NCI-H345 treated with DMSO at 0.1 percent for 48 hours (cell line): ENCODE results near the gene RASGRF2.
"Not testable (repeated sequence)": the region's sequence is repeated elsewhere in the genome, so short reads cannot be mapped to it uniquely, and the experiment has no call there.

Experiments used
- DNase-seq: peaks from one replicate; lab custom pipeline; 2025; ENCODE audit not compliant: unreplicated experiment; lab: John Stamatoyannopoulos, UW

Gene RASGRF2

GRCh38 chr5:81233080-81233634 lies 273.0 kb downstream of the RASGRF2 start, which contains the start of gene CKMT2:
CKMT2 (plus strand) TSS chr5:81233322; CDS start chr5:81251133, 17,811 bp downstream.
- no peak for DNase-seq

DNA sequence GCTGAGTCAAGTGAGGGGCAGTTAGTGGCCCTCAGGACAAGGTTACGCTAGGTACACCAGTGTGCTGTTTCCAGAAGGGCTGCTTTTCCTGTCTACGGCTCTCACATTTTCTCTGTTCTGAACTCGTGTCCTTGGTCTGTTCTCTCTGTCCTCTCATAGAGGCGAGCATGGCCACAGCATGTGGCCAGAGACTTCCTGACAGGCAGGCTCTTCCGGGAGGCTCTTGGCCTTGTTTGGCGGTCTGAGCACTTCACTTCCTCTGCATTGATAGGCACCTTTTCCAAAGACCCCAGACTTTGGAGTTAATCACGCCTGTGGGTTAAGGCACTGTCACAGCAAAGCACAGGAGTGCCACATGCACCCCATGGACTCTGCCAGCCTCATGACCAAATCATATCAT lies 274.1 kb downstream of the RASGRF2 start:
- no peak for DNase-seq

- no peak for DNase-seq
These were observed 274.6 kb downstream of the RASGRF2 start for GRCh38 chr5:81234801-81235200.

GRCh38 chr5:81235287-81236072 lies 275.3 kb downstream of the RASGRF2 start:
- no peak for DNase-seq

DNA sequence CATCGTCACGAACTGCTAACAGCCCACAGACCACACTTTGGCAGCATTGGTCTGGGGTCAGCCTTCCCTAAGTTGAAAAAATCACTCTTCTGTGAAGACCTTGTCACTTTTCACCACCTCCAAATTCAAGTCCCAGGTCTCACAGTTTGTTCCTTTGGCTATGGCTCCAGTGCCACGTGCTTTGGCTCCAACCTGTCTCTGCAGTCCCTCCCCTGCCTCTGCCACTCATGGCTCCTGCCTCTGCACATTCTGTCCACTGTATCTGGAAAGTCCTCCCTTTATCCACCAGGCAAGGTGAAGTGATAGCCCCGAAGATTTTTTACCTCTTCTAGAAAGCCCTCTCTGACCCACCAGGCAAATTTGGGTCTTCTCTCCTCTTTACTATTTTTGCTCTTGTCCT lies 278.3 kb downstream of the RASGRF2 start:
- DNase-seq, result no peak

DNA sequence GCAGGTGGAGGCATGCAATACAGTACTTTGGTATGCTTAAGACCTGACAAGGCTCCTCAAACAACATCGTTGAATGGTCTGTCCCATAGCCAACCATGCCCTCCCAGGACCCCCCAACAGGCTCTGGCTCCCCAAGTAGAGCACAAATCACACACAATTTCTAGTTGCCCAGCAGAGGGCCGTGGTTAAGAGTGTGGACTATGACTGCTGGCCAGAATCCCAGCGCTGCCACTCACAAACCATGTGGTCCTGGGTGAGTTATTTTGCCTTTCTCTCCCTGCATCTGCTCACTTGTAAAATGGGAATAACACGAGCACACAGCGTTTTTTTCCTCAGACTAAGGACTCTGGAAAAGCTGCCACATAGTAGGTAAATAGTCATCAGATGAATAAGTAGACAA lies 279.4 kb downstream of the RASGRF2 start:
- DNase-seq, result no peak

DNA sequence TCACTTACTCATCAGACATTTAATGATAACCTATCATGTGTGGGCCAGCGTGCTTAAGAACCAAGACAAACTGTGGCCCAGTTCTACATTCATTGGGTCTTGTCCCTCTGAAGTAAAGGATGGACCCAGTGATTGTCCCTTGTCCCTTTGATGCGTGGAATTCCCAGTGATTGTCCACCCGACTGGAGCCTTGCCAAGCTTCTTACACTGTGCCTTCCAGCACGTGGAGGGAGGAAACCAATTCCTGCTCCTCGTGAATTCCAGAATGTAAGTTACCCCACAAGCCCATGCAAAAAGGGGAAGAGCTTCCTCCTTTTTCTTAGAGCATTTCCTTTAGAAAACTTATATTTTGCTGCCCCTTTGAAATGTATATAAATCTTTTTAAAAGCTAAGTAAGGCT lies 280.8 kb downstream of the RASGRF2 start:
- DNase-seq, result no peak

- DNase-seq, result no peak
These were observed 281.9 kb downstream of the RASGRF2 start for GRCh38 chr5:81241961-81242648.

GRCh38 chr5:81242906-81243436 lies 282.8 kb downstream of the RASGRF2 start:
- peak; percentile 39 for DNase-seq

DNA sequence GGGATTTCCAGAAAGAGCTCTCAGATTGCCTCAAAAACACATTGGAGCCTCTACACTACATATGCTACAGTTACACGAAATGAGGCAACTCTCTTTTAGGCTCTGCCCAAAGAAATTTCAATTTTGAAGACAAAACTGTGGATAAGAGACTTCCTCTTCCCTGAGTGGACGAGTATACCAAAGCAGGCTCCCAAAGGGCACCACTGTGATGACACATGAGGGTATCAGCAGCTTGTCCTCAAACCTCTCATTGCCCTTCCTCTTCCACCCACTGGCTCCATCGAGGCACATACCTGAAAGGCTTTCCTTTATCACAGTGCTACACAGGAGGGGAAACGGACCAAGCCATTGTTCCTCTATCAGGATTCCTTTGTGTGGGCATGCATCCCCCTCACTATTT lies 284.3 kb downstream of the RASGRF2 start:
- no peak for DNase-seq

- DNase-seq, result no peak
These were observed 285.7 kb downstream of the RASGRF2 start for GRCh38 chr5:81245871-81246235.

DNA sequence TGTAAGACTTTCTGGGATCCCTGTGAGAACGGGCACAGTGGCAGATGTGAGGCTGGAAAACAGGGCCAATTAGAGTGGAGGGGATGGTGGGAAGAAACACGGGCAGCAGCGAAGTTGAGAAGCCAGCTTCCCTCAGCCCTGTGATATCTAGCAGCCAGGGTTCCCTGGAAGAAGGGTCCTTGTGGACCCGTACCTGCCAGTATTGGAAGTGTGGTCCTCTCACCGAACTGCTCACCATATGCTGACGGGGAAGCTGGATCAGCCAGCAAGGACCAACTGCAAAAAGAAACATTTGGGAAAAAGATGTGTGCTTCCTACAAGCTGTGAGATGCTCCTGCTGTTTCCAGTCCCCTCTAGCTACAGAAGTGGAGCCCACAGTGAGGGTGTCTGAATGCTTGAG lies 286.5 kb downstream of the RASGRF2 start:
- no peak for DNase-seq

GRCh38 chr5:81247441-81247972 lies 287.3 kb downstream of the RASGRF2 start:
- no peak for DNase-seq

- peak; percentile 12 for DNase-seq
These were observed 289.1 kb downstream of the RASGRF2 start for GRCh38 chr5:81249240-81249639.

- peak; percentile 14 for DNase-seq
These were observed 289.8 kb downstream of the RASGRF2 start for GRCh38 chr5:81250004-81250403.

GRCh38 chr5:81251922-81252321 lies 291.8 kb downstream of the RASGRF2 start:
- DNase-seq, result no peak

- DNase-seq, result no peak
These were observed 292.7 kb downstream of the RASGRF2 start for GRCh38 chr5:81252904-81253303.

DNA sequence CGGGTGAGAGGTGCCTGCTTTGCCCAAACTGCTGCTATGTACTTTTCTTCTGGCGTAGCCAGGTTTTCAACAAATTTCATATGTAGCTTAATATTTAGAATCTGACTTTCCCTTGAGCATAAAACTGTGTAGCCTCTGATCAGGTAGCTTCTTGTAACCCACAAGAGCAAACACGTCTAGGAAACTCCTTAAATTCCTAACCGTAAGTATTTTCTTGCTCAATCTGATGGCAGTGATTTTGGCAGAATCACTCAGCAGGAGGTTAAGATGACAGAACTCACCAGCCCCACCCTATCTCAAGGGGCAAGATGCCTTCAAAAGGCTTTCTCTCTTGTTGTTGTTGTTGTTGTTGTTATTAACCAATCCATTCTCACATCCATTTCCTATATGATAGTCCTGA lies 293.7 kb downstream of the RASGRF2 start:
- no peak for DNase-seq

- no peak for DNase-seq
These were observed 294.9 kb downstream of the RASGRF2 start for GRCh38 chr5:81254886-81255559.

- DNase-seq, result no peak
These were observed 296.6 kb downstream of the RASGRF2 start for GRCh38 chr5:81256766-81257165.

- DNase-seq, result not testable (repeated sequence)
These were observed 302.6 kb downstream of the RASGRF2 start for GRCh38 chr5:81262796-81263195.
